Ovary (tissue), 3 donors: ENCODE data around the gene CFAP73.

ENCODE experiments used
- CTCF ChIP-seq, 3 donors: fragments of 450-650 bp in 2 of 3; fragments of 200-600 bp in 1 of 3; IDR thresholded peaks; one replicate each; pipeline versions ENCODE4 v1.5.1 to v1.8.0; 2016 to 2022; ENCODE audit warnings: antibody characterized with exemption in 3 of 3, mild to moderate bottlenecking in 1 of 3
- POLR2A ChIP-seq: fragments of 450-650 bp; IDR thresholded peaks from one replicate; pipeline ENCODE4 v1.6.1; 2017; ENCODE audit warnings: antibody characterized with exemption, mild to moderate bottlenecking, moderate library complexity
- donor health status: DM: no; HTN: no; CAD: no.

DNA sequence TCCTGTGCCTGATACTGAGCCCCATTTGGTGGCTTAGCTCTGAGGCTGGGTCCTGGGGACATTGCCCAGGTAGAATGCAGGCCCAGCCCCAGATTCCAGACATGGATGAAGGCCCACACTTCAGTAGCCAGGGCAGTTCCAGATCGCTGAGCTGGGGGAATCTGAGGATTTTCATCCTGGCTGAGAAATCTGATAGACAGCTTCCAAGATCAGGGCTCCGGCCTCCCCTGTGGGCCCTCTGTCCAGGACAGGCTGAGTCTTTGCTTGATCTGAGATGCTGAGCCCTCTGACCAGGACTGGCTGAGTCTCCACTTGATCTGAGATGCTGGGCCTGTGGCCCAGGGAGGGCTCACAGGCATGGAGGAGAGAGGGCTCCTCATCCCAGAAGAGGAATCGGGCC is 10.7 kb upstream of the CFAP73 start:
- TF ChIP-seq CTCF (IDR thresholded peaks at IDR 0.05): no peak
- TF ChIP-seq POLR2A: no peak
